ES-I3 (cell line): ENCODE measurements around the gene EIPR1.
"Not testable (repeated sequence)": the region's sequence is repeated elsewhere in the genome, so short reads cannot be mapped to it uniquely, and the experiment has no call there.

Source experiments
- H3K36me3 ChIP-seq: 2 replicates; pipeline ENCODE4 v1.6.1; 2013; ENCODE audit warnings: mild to moderate bottlenecking, low read length, control low read depth, moderate library complexity; ENCODE audit not compliant: insufficient read depth
- H3K4me1 ChIP-seq: 2 replicates; pipeline ENCODE4 v1.6.1; 2013; ENCODE audit warnings: mild to moderate bottlenecking, control low read depth, low read length; ENCODE audit not compliant: insufficient read depth
- H3K9ac ChIP-seq: 2 replicates; pipeline ENCODE4 v1.6.1; 2013; ENCODE audit warnings: low read depth, mild to moderate bottlenecking, low read length, moderate library complexity
- H3K9me3 ChIP-seq: 2 replicates; pipeline ENCODE4 v1.6.1; 2013; ENCODE audit warnings: mild to moderate bottlenecking, low read length, moderate library complexity; ENCODE audit not compliant: control insufficient read depth, insufficient read depth

EIPR1 gene

DNA sequence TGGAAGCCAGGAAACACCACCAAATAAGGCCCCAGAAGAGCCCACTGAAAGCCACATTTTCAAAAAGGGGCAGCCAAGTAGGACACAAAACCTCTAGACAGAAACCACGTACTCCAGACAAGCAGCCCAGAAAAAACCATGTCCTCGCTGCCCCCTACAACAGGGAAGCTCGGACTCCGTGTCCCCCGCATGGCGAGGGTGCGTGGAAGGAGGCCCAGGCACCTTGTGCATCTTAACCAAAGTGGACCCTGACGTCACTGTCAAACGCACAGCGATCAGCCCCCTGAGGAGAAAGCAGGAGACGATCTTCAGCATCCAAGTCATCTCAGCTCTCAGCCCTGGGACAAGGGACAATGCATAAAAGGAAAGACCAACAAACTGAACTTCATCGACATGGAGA, 168.4 kb downstream of the EIPR1 start:
- no peaks in the 10 kb centered on the region for H3K4me1 ChIP-seq
- no peaks in the 10 kb centered on the region for H3K9me3 ChIP-seq
- H3K9ac ChIP-seq, result no peak overlapping the region
- H3K36me3 ChIP-seq, result peaks cover under 1% of the 10 kb centered on the region; the same call in 1 of the 2 replicates

DNA sequence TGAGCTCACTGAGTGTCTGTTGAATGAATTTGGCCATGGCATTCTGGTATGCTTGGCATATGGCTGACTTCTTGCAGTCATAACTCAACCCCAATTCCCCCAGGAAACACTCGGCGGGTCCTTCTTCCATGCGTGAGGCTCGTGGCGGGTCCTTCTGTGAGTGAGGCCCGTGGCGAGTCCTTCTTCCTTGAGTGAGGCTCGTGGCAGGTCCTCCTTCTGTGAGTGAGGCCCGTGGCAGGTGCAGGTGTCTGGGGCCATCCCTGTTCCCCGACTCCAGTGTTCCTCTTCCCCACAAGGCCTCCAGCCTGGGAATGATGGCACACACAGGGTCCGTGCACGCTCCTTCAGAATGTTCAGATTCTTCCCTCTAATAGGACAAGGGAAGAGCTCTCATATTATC, 169.0 kb downstream of the EIPR1 start:
- H3K4me1 ChIP-seq, result no peaks in the 10 kb centered on the region
- H3K9me3 ChIP-seq, result no peaks in the 10 kb centered on the region
- no peak overlapping the region for H3K9ac ChIP-seq
- H3K36me3 ChIP-seq, result no peaks in the 10 kb centered on the region; the same call in 1 of the 2 replicates

DNA sequence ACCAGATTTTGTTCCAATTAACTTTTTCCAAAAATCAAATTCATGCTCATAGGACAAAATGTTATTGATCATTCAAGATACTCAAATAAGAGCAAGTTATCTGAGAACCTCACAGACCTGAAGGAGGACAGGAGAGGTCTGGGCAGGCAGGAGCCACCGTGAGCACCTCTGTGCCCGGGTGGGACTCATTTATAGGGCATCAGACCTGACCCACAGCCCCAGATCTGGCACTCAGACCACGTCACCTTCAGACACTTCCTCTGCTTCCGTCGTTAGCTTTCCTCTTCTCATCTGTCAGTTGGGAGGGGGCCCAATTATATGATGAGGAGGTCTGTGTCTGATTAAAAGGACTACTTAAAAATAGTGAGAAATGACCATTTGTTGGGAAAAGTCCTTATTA, 169.4 kb downstream of the EIPR1 start:
- no peaks in the 10 kb centered on the region for H3K4me1 ChIP-seq
- H3K9ac ChIP-seq, result no peak overlapping the region
- H3K9me3 ChIP-seq, result no peaks in the 10 kb centered on the region

DNA sequence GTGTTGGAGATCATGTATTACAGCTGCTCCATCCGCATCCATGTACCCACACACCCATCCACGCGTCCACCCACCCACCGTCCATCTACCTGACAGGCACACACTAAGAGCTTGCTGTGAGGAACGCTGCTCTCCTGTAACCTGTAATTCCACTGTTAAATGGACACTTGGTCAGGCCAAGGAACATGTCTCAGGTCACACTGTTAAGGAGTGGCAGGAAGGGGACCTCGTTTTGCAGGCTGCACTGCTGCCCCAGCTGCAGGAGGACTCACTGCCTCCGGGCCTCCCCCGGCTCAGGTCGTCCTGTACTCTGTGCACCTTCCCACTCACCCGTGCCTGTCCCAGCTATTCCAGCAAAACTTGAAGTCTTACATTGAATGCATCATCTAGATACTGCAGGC, 170.5 kb downstream of the EIPR1 start:
- Histone ChIP-seq H3K9ac (no peak overlapping the region), H3K4me1 (no peaks in the 10 kb centered on the region), H3K9me3 (no peaks in the 10 kb centered on the region), H3K36me3 (no peaks in the 10 kb centered on the region; the same call in 1 of the 2 replicates)

More for the DNA sequence above, 169.4 kb downstream of the EIPR1 start:
- no peaks in the 10 kb centered on the region; the same call in 1 of the 2 replicates for H3K36me3 ChIP-seq

DNA sequence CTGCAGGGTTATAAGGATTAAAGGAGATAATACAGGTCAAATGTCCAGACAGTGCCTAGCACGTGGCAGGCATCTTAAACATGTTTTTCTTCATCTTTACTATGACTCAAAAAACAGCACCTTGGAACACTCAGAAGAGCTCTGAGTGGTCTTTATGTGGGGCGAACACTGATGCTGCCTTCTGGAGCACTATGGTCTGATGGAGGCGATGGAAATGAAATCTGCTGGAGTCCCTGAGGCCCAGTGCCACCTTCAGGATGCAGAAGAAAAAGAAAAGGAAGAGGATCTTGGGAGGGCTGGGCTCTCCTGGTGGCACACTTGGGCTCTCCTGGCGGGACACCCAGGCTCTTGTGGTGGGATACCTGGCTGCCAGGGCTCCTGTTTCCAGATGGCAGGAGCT, 171.8 kb downstream of the EIPR1 start:
- no peaks in the 10 kb centered on the region for H3K9me3 ChIP-seq
- no peak overlapping the region for H3K9ac ChIP-seq
- H3K4me1 ChIP-seq, result no peaks in the 10 kb centered on the region
- no peaks in the 10 kb centered on the region; the same call in none of the 2 replicates for H3K36me3 ChIP-seq

DNA sequence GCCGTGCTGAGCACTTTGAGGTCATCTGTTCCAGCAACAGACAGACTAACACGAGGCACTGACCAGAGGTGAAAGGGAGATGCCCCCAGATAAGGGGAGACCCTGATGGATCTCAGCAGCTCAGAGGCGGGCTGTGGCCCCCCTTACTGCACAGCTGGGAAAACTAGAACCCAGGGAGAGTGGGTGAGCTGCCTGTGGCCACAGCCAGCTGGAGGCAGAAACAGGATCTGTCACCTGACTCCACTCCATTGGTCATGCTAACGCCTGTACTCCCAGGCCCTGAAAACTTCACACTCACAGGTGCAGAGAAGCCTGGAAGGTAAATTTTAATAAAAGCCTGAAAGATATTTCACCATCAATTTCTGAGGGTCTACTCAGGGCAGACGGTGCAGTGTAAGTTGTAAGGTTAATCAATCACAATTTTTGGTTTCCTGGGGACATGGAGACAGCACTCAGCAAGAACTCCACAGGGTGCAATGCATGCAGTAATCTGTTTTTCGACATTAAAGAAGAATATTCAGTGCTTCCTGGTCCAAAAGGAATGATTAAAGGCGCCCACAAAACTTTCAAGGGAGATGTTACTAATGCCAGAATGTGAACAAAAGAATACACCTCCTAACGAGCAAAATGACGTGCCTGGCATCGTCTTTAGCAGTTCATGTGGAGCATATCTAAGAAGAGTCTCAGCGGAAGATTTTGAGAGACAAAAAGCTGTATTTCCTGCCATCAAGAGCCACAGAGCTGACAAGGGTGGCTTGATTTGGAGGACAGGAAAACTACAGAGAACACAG, 173.4 kb downstream of the EIPR1 start:
- no peaks in the 10 kb centered on the region for H3K9me3 ChIP-seq
- no peaks in the 10 kb centered on the region; the same call in none of the 2 replicates for H3K36me3 ChIP-seq
- H3K4me1 ChIP-seq, result no peaks in the 10 kb centered on the region
- no peak overlapping the region for H3K9ac ChIP-seq

DNA sequence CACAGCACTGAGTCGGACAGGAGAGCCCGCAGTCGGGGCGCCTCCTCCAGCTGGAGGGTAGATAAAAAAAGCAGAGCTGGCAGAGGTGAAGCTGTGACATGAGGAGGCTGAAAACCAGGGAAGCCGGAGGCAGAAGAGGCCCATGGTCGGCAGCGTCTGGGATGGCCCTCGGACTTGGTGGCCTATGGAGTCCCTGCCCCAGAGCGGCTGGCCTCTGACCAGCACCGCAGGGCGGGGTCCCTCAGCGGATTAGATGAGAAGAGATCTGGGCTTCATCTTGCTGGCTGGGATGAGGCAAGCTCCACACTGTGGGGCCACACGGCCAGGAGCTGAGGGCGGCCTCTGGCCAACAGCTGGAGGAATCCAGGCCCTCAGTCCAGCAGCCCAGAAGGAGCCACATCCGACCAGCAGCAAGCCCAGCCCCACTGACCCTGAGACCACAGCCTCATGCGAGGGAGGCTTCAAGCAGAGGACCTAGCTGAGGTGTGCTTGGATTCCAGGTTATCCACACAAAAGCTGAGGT, 174.1 kb downstream of the EIPR1 start:
- H3K9me3 ChIP-seq, result no peaks in the 10 kb centered on the region
- no peak overlapping the region for H3K9ac ChIP-seq
- H3K36me3 ChIP-seq, result no peaks in the 10 kb centered on the region; the same call in none of the 2 replicates
- H3K4me1 ChIP-seq, result no peaks in the 10 kb centered on the region

DNA sequence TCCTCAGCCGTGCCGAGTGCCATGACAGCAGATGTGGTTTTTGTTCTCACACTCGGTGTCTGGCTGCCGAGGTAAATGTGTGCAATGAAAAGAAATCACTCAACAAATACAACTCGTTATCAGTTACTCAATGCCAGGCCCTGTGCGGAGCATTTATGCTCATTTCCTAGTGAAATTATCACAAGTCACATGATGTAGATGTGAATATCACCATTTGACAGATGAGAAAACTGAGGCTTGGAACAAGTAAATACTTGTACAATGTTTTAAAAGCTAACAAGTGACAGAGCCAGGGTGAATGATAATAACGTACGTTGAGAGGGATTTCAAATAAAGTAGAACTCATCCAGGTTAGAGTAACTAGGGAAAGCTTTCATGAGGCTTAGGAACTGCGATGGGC, 174.7 kb downstream of the EIPR1 start:
- Histone ChIP-seq H3K4me1 (no peaks in the 10 kb centered on the region), H3K9ac (no peak overlapping the region), H3K9me3 (no peaks in the 10 kb centered on the region), H3K36me3 (no peaks in the 10 kb centered on the region; the same call in 1 of the 2 replicates)

DNA sequence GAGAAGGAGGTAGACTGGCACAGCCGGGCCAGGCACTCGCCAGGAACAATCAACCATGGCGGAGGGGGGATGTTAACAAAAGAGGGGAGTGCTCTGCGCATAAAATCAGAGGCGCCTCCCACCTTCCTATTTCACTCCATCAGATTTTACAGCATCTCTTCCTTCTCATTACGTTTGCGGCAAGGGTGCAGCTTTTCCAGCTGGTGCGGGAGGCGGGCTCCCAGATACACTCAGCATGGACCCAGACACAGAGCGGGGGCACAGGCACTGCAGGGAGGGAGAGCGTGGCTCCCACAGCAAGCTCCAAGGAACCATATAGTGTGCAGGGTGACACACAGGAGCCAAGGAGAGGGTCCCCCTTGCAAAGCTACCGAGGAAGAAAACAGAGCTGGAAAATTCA, 176.3 kb downstream of the EIPR1 start:
- Histone ChIP-seq H3K9ac (no peak overlapping the region), H3K4me1 (0 out of 2 replicates have a peak, but pooled peaks cover 6% of the 10 kb centered on the region), H3K9me3 (no peaks in the 10 kb centered on the region), H3K36me3 (peaks cover 2% of the 10 kb centered on the region; the same call in 1 of the 2 replicates)

DNA sequence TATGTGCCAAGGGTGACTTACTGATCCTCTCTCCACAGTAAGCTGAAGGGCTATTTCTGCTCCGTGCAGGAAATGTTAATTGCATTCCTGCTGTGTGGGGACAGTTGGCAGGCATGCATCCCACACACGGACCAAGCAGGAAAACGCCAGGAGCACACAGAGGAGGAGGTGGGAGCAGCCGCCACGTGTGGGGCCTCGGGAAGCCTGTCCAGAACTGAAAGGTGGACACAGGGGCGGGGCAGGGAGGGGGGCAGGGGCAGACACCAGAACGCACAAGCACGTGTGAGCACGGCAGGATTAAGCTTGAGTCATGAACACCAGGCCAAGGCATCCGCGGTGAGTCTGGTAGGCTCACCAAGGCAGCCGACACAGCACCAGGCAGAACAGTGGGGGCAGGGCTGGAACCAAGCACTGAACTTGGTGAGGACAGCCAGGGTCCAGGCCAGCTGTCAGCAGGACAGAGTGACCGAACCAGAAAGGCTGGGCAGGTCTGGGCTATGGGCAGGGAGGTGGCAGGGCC, 177.1 kb downstream of the EIPR1 start:
- Histone ChIP-seq H3K9ac (no peak overlapping the region), H3K36me3 (peaks cover 2% of the 10 kb centered on the region; the same call in 1 of the 2 replicates), H3K4me1 (0 out of 2 replicates have a peak, but pooled peaks cover 6% of the 10 kb centered on the region), H3K9me3 (no peaks in the 10 kb centered on the region)

DNA sequence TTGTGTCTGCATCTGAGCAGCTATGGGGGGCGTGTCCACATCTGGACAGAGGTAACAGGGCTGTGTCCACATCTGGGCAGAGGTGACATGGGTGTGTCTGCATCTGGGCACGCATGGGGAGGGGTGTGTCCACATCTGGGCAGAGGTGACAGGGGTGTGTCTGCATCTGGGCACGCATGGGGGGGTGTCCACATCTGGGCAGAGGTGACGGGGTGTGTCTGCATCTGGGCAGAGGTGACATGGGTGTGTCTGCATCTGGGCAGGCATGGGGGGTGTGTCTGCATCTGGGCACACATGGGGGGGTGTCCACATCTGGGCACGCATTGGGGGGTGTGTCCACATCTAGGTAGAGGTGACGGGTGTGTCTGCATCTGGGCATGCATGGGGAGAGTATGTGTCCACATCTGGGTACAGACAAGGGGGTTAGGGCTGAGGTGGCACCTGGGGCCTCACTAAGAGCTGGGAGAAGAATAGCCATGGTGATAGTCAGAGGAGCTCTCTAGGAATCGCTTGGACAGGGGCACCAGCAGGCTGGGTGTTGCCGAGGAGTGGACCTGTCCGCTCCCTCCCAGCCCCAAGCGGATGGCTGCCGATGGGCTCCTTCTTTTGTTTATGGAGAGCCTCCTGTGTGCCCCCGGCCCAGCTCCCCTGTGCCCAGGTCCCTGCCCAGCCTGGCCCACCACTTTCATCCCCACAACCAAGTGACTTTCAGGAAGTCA, 177.8 kb downstream of the EIPR1 start:
- H3K36me3 ChIP-seq, result peaks cover 2% of the 10 kb centered on the region; the same call in 1 of the 2 replicates
- 0 out of 2 replicates have a peak, but pooled peaks cover 6% of the 10 kb centered on the region for H3K4me1 ChIP-seq
- H3K9me3 ChIP-seq, result no peaks in the 10 kb centered on the region
- no peak overlapping the region for H3K9ac ChIP-seq

DNA sequence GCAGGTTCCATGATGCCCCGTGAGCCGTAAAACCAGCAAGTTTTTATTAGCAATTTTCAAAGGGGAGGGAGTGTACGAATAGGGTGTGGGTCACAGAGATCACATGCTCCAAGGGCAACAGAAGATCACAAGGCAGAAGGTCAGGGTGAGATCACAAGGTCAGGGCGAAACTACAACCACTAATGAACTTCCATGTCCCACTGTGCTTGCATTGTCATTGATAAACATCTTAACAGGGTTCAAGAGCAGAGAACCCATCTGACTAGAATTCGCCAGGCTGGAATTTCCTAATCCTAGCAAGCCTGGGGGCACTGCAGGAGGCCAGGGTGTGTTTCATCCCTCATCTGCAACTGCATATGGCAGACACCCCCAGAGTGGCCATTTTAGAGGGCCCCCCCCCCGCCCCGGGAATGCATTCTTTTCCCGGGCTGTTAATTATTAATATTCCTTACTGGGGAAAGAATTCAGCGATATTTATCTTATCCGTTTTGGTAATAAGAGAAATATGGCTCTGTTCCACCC, 178.9 kb downstream of the EIPR1 start:
- not testable (repeated sequence) for H3K9ac ChIP-seq, H3K9me3 ChIP-seq, H3K36me3 ChIP-seq, H3K4me1 ChIP-seq

DNA sequence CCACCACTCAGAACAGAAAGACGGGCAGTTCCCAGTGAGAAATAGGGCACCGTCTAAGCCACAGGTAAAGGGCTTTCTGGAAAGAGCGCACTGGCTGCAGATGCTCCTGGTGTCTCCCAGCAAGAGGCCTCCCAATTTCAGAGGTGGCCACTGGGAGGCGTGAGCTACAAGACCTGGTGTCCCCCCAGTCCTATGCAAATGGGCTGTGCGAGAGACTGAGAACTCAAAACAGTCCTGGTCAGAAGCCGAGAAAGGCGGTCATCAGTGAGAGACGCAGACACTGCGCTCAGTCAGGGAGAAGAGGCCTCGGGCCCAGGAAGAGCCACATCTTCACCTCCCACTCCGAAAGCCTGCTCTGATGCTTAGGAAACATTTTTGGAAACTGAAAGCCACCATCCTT, 179.5 kb downstream of the EIPR1 start:
- 0 out of 2 replicates have a peak, but pooled peaks cover 6% of the 10 kb centered on the region for H3K4me1 ChIP-seq
- H3K9me3 ChIP-seq, result no peaks in the 10 kb centered on the region
- peaks cover 7% of the 10 kb centered on the region for H3K36me3 ChIP-seq
- no peak overlapping the region for H3K9ac ChIP-seq

DNA sequence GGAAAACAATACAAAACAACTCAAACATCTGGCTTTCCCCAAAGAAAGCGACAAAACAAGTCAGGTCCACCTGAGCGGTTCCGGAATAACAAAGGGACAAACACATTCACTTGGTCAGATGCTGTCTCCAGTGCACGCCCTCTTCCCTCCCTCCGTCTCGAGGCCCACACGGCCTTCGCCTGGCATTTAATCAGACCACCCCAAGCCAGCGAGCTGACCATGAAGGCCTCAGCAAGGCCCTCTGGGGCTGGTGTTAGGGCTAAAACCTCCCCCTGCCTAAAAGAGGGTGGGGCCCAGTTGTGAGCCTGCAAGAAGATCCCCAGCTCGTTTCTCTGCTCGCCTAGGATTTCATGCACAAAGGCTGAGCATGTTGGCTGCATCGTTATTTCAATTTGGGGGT, 180.3 kb downstream of the EIPR1 start:
- H3K9me3 ChIP-seq, result no peaks in the 10 kb centered on the region
- H3K4me1 ChIP-seq, result 0 out of 2 replicates have a peak, but pooled peaks cover 6% of the 10 kb centered on the region
- no peak overlapping the region for H3K9ac ChIP-seq
- peaks cover 7% of the 10 kb centered on the region for H3K36me3 ChIP-seq
